HG03521 (cell line): Measurements from ENCODE around the gene RETN.

Source experiments
- ATAC-seq: cut with Tn5 transposase; IDR thresholded peaks from one replicate; pipeline ENCODE4 v1.9.1; 2021; ENCODE audit warnings: mild to moderate bottlenecking, moderate library complexity; ENCODE audit not compliant: unreplicated experiment

The RETN gene

GRCh38 chr19:7681340-7682174 lies 12.7 kb downstream of the RETN start:
- ATAC-seq, result no peak

GRCh38 chr19:7682175-7682855 lies 13.5 kb downstream of the RETN start:
- no peak for ATAC-seq

GRCh38 chr19:7685546-7686445 lies 16.9 kb downstream of the RETN start:
- no peak for ATAC-seq

DNA sequence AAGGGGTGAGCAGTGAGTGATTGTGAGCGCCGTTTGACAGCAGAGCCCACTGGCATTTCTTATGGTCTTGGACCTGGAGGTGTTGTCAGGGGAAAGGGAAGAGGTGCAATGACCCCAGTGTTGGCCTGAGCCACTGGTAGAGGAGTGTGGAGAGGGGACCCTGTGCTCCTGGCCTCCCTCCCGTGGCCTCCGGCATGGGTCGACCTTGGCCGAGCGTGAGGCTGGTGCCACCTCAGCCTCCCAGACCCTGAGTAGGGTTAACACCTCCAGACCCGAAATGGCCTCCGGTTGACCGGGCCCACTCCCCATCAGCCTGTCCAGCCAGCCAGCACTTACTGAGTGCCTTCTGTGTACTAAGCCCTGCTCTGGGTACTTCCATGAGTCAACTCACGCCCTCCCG lies 18.3 kb downstream of the RETN start:
- no peak for ATAC-seq

DNA sequence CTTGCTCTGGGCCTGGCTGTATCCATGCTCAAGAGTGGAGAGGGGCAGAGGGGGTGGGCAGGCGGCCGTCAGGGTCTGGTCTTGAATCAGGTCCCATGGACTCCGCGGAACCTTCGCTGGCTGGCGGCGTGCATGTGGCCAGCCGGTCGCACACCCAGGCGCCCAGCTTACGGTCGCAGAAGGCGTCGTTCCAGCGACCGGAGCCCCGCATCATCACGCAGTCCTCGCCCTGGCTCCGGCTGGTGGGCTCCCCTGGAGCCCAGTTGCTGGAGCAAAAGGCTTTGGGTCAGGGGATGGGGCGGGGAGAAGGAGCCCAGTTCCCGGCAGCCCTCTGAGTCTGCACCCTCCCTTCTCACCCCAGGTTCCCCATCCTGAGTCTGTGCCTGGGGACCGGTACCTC lies 20.3 kb downstream of the RETN start:
- no peak for ATAC-seq

DNA sequence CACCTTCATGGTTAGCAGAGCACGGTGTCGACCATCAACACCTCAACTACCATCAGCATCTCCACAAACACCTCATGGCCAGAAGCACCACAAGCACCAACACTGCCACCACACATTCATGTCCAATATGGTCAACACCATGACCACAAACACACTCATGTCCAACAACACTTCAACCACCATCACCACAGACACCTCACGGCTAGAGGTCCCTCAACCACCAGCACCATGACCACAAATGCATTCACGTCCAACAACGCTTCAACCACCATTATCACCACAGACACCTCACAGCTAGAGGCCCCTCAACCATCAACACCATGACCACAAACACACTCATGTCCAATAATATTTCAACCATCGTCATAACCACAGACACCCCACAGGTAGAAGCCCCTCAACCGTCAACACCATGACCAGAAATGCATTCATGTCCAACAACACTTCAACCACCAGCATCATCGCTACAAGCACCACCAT lies 22.0 kb downstream of the RETN start:
- no peak for ATAC-seq

- no peak for ATAC-seq
Measured at GRCh38 chr19:7691497-7691896, 22.6 kb downstream of the RETN start.

- no peak for ATAC-seq
Measured at GRCh38 chr19:7692417-7693088, 23.7 kb downstream of the RETN start.

DNA sequence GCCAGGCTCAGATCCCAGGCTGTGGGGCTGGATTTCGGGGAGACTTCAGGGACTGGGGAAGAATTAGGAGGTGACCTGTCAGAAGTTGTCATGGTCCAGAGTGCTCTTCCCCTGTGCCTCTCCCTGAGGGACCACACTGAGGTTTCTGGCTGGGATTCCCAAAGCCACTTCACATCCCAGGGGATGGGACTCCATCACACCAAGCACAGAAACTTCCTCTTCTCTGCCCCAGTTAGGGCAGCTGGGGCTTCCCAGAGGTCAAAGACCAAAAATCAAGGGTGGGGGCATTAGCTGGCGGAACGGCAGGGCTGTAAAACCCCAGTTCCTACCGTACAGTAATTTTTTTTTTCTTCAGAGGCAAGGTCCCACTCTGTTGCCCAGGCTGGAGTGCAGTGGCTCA lies 25.6 kb downstream of the RETN start:
- no peak for ATAC-seq

GRCh38 chr19:7697721-7698287 lies 29.0 kb downstream of the RETN start:
- no peak for ATAC-seq

DNA sequence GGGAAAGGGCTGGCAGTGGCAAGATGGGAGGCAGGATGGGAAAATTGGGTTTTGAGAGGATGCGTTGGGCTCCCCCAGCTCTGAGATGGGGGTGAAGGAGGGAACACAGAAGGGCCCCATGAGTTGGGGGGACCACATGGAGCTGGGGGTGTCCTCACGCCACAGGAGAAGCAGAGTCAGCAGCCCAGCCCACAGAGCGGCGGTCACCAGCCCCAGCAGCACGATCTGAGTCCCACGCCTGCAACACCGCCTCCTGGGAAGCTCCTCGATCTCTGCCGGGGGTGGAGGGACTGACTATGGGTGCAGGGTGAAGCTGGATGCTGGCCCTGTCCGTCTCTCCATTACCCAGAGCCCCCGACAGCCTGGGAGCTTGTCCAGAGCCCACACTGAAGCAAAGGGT lies 29.7 kb downstream of the RETN start:
- no peak for ATAC-seq

DNA sequence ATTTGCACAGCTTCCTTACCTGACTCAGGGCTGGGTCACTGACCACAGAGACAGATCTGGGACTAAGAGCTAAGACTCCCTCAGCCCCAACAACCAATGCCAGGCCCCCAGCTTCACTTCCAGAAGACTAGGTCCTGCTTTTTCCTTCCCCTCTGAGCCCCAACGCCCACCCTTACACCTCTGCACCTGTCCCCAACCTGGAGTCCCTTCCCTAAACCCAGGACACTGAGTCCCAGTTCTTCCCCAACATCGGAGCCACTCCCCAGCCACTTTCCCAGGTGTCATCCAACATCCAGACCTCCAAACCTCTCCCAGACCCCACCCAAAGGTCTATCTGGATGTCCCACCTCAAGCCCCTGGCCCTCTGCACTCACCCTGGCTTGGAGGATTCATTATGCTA lies 30.2 kb downstream of the RETN start:
- no peak for ATAC-seq

GRCh38 chr19:7699417-7700401 lies 30.9 kb downstream of the RETN start:
- no peak for ATAC-seq

- ATAC-seq, result no peak
Measured at GRCh38 chr19:7701049-7701653, 32.3 kb downstream of the RETN start.

DNA sequence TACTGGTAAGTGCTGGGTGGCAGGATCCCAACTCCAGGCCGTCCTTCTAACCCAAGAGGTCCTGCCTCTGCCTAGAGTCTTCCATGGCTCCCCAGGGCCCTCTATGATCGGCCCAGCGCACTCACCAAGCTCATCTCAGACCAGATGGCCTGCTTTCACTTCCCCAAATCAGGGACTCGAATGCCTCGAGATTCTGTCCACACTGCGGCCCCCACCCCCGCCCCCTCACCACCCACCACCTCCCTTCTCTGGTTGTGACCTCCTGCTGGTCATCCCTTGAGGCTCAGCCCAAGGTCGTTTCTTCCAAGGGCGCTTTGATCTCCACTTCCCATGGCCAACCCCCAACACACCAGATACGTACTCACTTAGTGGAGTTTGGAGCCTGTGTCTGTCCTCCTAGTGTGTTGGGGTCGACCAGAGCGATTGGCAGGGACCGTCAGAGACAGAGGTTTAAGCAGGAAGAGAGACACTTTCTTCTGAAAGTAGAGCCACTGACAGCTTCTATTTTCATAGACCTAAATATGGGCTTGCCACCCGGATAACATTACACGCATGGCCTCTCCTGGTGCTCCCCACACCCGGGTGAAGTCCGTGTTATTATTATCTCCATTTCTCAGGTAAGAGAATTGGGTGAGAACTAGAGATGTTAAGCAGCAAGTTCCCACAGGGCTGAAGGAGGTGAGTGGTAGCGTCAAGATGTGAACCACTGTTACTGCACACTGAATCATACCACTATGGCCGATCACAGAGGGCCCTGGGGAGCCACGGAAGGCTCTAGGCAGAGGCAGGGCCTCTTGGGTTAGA lies 33.0 kb downstream of the RETN start, which contains the start of gene FCER2:
Gene FCER2, minus strand, starts transcription at position 478 of the 804 bp plus-strand sequence. CDS start 2,371 bp downstream, outside the sequence.
- peak; percentile 42 for ATAC-seq

- ATAC-seq, result no peak
Measured at GRCh38 chr19:7703332-7703731, 34.5 kb downstream of the RETN start.

DNA sequence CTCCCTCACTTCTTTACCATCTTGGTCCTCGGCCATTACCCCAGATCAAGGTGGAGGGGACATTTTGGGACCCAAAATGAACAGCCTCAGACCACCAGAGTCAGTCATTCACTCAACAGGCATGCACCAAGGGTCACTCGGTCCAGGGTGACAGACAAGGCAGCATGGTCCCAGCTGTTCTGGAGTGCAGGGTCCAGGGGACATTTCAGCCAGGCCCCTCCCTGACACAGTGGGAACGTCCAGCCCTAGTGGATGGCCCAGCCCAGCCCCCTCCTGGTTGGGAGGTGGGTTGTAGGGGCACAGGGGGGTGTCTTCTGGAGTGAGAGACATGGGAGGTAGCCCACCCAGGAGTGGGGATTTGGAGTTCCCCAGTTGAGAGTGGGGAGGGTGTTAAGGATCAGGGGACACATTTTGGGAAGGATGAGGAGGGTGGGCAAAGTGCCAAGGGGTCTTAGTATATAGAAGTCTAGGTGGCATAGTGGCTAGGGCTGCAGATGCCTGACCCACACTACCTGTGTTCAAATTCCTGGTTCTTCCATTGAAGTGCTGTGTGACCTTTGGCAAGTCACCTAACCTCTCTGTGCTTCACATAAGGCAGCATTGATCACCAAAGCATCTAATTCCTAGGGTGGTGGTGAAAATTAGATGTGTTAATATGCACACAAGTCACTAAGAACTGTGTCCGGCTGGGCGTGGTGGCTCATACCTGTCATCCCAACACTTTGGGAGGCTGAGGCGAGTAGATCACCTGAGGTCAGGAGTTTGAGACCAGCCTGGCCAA lies 35.6 kb downstream of the RETN start:
- no peak for ATAC-seq
